GM11168 (cell line): ENCODE results near the gene RANBP9.

Source experiments
- in situ Hi-C: fragments of 300-500 bp; cut with MboI; formaldehyde crosslinking; loops from one replicate; pipeline ENCODE4 v1.12.0; 2022; ENCODE audit warnings: low sequenced_read_pairs; ENCODE audit not compliant: unreplicated experiment

RANBP9 gene

GRCh38 chr6:13660893-13661292 is 50.7 kb downstream of the RANBP9 start:
- in situ Hi-C loops = no loop called here

GRCh38 chr6:13660273-13660672 is 51.4 kb downstream of the RANBP9 start:
- in situ Hi-C loops = no loop called here

GRCh38 chr6:13655700-13656099 is 55.9 kb downstream of the RANBP9 start:
- in situ Hi-C loops = no loop called here

GRCh38 chr6:13654496-13654895 is 57.1 kb downstream of the RANBP9 start:
- in situ Hi-C loops = no loop called here

GRCh38 chr6:13653296-13653695 is 58.3 kb downstream of the RANBP9 start:
- in situ Hi-C loops = no loop called here

- in situ Hi-C loops = no loop called here
Measured at GRCh38 chr6:13649393-13649792, 62.2 kb downstream of the RANBP9 start.

- in situ Hi-C loops = no loop called here
Measured at GRCh38 chr6:13648850-13649249, 62.8 kb downstream of the RANBP9 start.

GRCh38 chr6:13643125-13643524 is 68.5 kb downstream of the RANBP9 start:
- in situ Hi-C loops = no loop called here

GRCh38 chr6:13641315-13641714 is 70.3 kb downstream of the RANBP9 start:
- in situ Hi-C loops = no loop called here

GRCh38 chr6:13638626-13639025 is 73.0 kb downstream of the RANBP9 start:
- in situ Hi-C loops = no loop called here

- in situ Hi-C loops = no loop called here
Measured at GRCh38 chr6:13638014-13638413, 73.6 kb downstream of the RANBP9 start.

GRCh38 chr6:13635948-13636658 is 75.5 kb downstream of the RANBP9 start:
- in situ Hi-C loops = no loop called here

- in situ Hi-C loops = no loop called here
Measured at GRCh38 chr6:13633343-13633742, 78.3 kb downstream of the RANBP9 start.

- in situ Hi-C loops = no loop called here
Measured at GRCh38 chr6:13630499-13630898, 81.1 kb downstream of the RANBP9 start.

- in situ Hi-C loops = no loop called here
Measured at GRCh38 chr6:13629459-13630116, 82.0 kb downstream of the RANBP9 start.

- in situ Hi-C loops = no loop called here
Measured at GRCh38 chr6:13624871-13625288, 86.8 kb downstream of the RANBP9 start.

- in situ Hi-C loops = no loop called here
Measured at GRCh38 chr6:13617066-13617465, 94.6 kb downstream of the RANBP9 start.

GRCh38 chr6:13615792-13616120 is 95.9 kb downstream of the RANBP9 start:
- in situ Hi-C loops = no loop called here

GRCh38 chr6:13614926-13615791 is 96.5 kb downstream of the RANBP9 start, which contains the start of gene NOL7:
Gene NOL7, plus strand, starts transcription at chr6:13615335. Its CDS starts 24 bp downstream, at chr6:13615359.
- in situ Hi-C loops = no loop called here

GRCh38 chr6:13614126-13614925 is 97.3 kb downstream of the RANBP9 start:
- in situ Hi-C loops = no loop called here
